BLaER1 treated with 17β-estradiol and CSF1 and Interleukin-3, amounts not matched to agents 10 nM and 100 nM (cell line): ENCODE data around the gene POU2F1.
A peak's percentile ranks its signal among the peaks of the same experiment; 100 is the strongest.

Source experiments
- H3K27ac ChIP-seq, 11 experiments: shearing (Covaris generic); formaldehyde crosslinking; 2 replicates each; pipeline ENCODE4 v1.8.1; 2022
- H3K27me3 ChIP-seq, 11 experiments: shearing (Covaris generic); formaldehyde crosslinking; 2 replicates each; pipeline ENCODE4 v1.8.1; 2022
- H3K36me3 ChIP-seq, 11 experiments: shearing (Covaris generic); formaldehyde crosslinking; 2 replicates each; pipeline ENCODE4 v1.8.1; 2022
- H3K4me1 ChIP-seq, 10 experiments: shearing (Covaris generic); formaldehyde crosslinking; 2 replicates each; pipeline ENCODE4 v1.8.1; 2022
- H3K4me2 ChIP-seq, 11 experiments: shearing (Covaris generic); formaldehyde crosslinking; 2 replicates each; pipeline ENCODE4 v1.8.1; 2022
- H3K4me3 ChIP-seq, 10 experiments: shearing (Covaris generic); formaldehyde crosslinking; 2 replicates each; pipeline ENCODE4 v1.8.1; 2022
- H3K9ac ChIP-seq, 11 experiments: shearing (Covaris generic); formaldehyde crosslinking; 2 replicates each; pipeline ENCODE4 v1.8.1; 2022
- H3K9me3 ChIP-seq, 11 experiments: shearing (Covaris generic); formaldehyde crosslinking; replicated peaks in 1 of 11; 2 replicates each; pipeline ENCODE4 v1.8.1; 2022
- H4K20me1 ChIP-seq, 11 experiments: shearing (Covaris generic); formaldehyde crosslinking; 2 replicates each; pipeline ENCODE4 v1.8.1; 2022
- Cebpa-rat ChIP-seq, 11 experiments: shearing (Covaris generic); IDR thresholded peaks; 2 replicates each; pipeline ENCODE4 v1.8.1; 2022

POU2F1 gene

DNA sequence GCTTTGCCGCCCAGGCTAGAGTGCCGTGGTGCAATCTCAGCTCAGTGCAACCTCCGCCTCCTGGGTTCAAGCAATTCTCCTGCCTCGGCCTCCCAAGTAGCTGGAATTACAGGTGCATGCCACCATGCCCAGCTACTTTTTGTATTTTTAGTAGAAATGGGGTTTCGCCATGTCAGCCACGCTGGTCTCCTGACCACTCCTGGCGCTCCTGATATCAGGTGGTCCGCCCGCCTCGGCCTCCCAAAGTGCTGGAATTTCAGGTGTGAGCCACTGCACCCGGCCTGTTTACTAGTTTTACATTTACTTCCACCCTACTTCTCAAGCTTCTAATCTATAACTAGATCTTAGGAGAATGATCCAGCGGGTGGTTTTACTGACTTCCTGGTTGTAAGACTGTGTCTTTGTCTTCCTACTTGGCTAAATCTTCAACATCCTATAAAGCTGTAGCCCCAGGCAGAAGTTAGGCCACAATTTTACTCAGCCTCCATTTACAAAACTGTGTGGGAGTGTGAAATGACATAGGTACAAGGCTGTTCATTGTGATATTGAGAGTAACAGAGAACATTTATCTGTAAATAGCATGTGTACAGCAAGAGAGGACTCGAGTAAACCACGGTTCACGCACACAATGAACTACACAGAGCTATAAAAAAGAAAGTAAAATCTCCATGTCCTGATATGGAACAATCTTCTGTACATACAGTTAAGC lies 9.6 kb upstream of the POU2F1 start:
- TF ChIP-seq Cebpa-rat (IDR thresholded peaks at IDR 0.05), result no peak
- no peak overlapping the region for H3K27ac ChIP-seq

GRCh38 chr1:167212025-167212424 lies 8.7 kb upstream of the POU2F1 start:
- H3K9ac ChIP-seq, result no peak overlapping the region
- no peaks in the 10 kb centered on the region for H3K27me3 ChIP-seq
- 0 out of 22 replicates have a peak, but pooled peaks cover 0 to 9% (median 0%) of the 10 kb centered on the region in 11 experiments for H3K36me3 ChIP-seq
- no peak overlapping the region for H3K27ac ChIP-seq
- H4K20me1 ChIP-seq, result no peaks in the 10 kb centered on the region
- no peak for TF ChIP-seq Cebpa-rat (IDR thresholded peaks at IDR 0.05)
- H3K4me1 ChIP-seq, result no peaks in the 10 kb centered on the region
- H3K4me2 ChIP-seq, result no peak overlapping the region
- H3K4me3 ChIP-seq, result no peak overlapping the region
- H3K9me3 ChIP-seq, result peaks cover 40 to 49% (median 46%) of the 10 kb centered on the region in 11 experiments

More for the DNA sequence above, 9.6 kb upstream of the POU2F1 start:
- Histone ChIP-seq H3K36me3 (0 out of 22 replicates have a peak, but pooled peaks cover 0 to 9% (median 0%) of the 10 kb centered on the region in 11 experiments), H3K4me3 (no peak overlapping the region), H3K27me3 (no peaks in the 10 kb centered on the region), H3K9ac (no peak overlapping the region), H4K20me1 (no peaks in the 10 kb centered on the region), H3K9me3 (peaks cover 32 to 41% (median 39%) of the 10 kb centered on the region in 11 experiments), H3K4me1 (no peaks in the 10 kb centered on the region), H3K4me2 (no peak overlapping the region)

DNA sequence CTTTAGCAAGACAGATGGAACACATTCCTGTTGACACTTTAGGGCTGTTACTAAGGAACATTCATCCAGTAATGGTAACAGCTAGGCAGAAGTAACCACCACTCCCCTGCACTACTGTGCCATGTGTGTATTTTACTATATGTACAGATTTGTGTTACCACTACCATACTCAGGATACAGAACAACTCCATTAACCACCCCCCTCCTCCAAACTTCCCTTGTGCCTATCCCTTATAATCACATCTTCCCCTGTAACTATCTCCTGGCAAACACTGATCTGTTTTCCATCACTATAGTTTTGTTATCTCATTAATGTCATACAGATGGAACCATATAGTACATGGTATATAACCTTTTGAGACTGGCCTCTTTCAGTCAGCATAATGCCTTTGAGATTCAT lies 3.9 kb upstream of the POU2F1 start:
- H3K9ac ChIP-seq, result no peak overlapping the region
- no peaks in the 10 kb centered on the region for H3K27me3 ChIP-seq
- no peak overlapping the region for H3K4me3 ChIP-seq
- peaks cover 0 to 14% (median 8%) of the 10 kb centered on the region in 11 experiments; a peak in 19 of 22 replicates for H3K9me3 ChIP-seq
- H3K4me2 ChIP-seq, result no peak overlapping the region
- no peak for TF ChIP-seq Cebpa-rat (IDR thresholded peaks at IDR 0.05)
- H3K27ac ChIP-seq, result no peak overlapping the region
- H4K20me1 ChIP-seq, result no peaks in the 10 kb centered on the region
- H3K4me1 ChIP-seq, result peaks cover 8 to 14% (median 14%) of the 10 kb centered on the region in 10 experiments
- no peaks in the 10 kb centered on the region for H3K36me3 ChIP-seq

- Histone ChIP-seq H3K4me3 (peak overlapping the region; percentile 78 to 96 (median 86)), H3K27ac (peak overlapping the region in 10 of 11 experiments; percentile 58 to 97 (median 90); a peak in 19 of 22 replicates), H3K4me2 (peak overlapping the region; percentile 63 to 93 (median 84)), H3K4me1 (peaks cover 24 to 34% (median 32%) of the 10 kb centered on the region in 10 experiments), H3K9me3 (peaks cover 0 to 14% (median 8%) of the 10 kb centered on the region in 11 experiments; a peak in 18 of 22 replicates), H3K9ac (peak overlapping the region; percentile 79 to 96 (median 89)), H3K36me3 (no peaks in the 10 kb centered on the region), H4K20me1 (peaks cover 0 to 17% (median 0%) of the 10 kb centered on the region in 11 experiments; a peak in 5 of 22 replicates), H3K27me3 (no peaks in the 10 kb centered on the region)
- no peak for TF ChIP-seq Cebpa-rat (IDR thresholded peaks at IDR 0.05)
Observed at GRCh38 chr1:167219194-167219593, 1.5 kb upstream of the POU2F1 start.

- H3K4me3 ChIP-seq, result peak overlapping the region; percentile 78 to 96 (median 86)
- H3K9me3 ChIP-seq, result peaks cover 0 to 14% (median 8%) of the 10 kb centered on the region in 11 experiments; a peak in 18 of 22 replicates
- H3K4me1 ChIP-seq, result peaks cover 24 to 34% (median 32%) of the 10 kb centered on the region in 10 experiments
- H3K36me3 ChIP-seq, result no peaks in the 10 kb centered on the region
- peaks cover 0 to 21% (median 0%) of the 10 kb centered on the region in 11 experiments; a peak in 6 of 22 replicates for H4K20me1 ChIP-seq
- H3K27me3 ChIP-seq, result no peaks in the 10 kb centered on the region
- no peak for TF ChIP-seq Cebpa-rat (IDR thresholded peaks at IDR 0.05)
- peak overlapping the region; percentile 79 to 96 (median 89) for H3K9ac ChIP-seq
- H3K4me2 ChIP-seq, result peak overlapping the region; percentile 63 to 93 (median 84)
- H3K27ac ChIP-seq, result peak overlapping the region; percentile 21 to 97 (median 90); a peak in 21 of 22 replicates
Observed at GRCh38 chr1:167219646-167220536, 795 bp upstream of the POU2F1 start.

- peaks cover 0 to 12% (median 7%) of the 10 kb centered on the region in 11 experiments; a peak in 18 of 22 replicates for H3K9me3 ChIP-seq
- no peak for TF ChIP-seq Cebpa-rat (IDR thresholded peaks at IDR 0.05)
- H3K9ac ChIP-seq, result peak overlapping the region; percentile 88 to 98 (median 94)
- peak overlapping the region; percentile 80 to 99 (median 91) for H3K4me3 ChIP-seq
- peaks cover 0 to 26% (median 0%) of the 10 kb centered on the region in 11 experiments; a peak in 7 of 22 replicates for H4K20me1 ChIP-seq
- no peaks in the 10 kb centered on the region for H3K36me3 ChIP-seq
- peak overlapping the region; percentile 86 to 97 (median 92) for H3K27ac ChIP-seq
- peaks cover 24 to 35% (median 33%) of the 10 kb centered on the region in 10 experiments for H3K4me1 ChIP-seq
- peak overlapping the region; percentile 72 to 94 (median 83) for H3K4me2 ChIP-seq
- no peaks in the 10 kb centered on the region for H3K27me3 ChIP-seq
Observed at GRCh38 chr1:167221126-167221737, 546 bp downstream of the POU2F1 start.

- Histone ChIP-seq H3K4me2 (peak overlapping the region; percentile 72 to 94 (median 83)), H3K4me1 (peaks cover 24 to 38% (median 33%) of the 10 kb centered on the region in 10 experiments), H3K9me3 (peaks cover 0 to 5% (median 0%) of the 10 kb centered on the region in 11 experiments; a peak in 7 of 22 replicates), H3K27me3 (no peaks in the 10 kb centered on the region), H3K36me3 (no peaks in the 10 kb centered on the region), H3K4me3 (peak overlapping the region; percentile 80 to 99 (median 91)), H3K27ac (peak overlapping the region; percentile 85 to 97 (median 92)), H3K9ac (peak overlapping the region; percentile 88 to 98 (median 94)), H4K20me1 (peaks cover 0 to 28% (median 0%) of the 10 kb centered on the region in 11 experiments; a peak in 7 of 22 replicates)
- TF ChIP-seq Cebpa-rat (IDR thresholded peaks at IDR 0.05), result no peak
Observed at GRCh38 chr1:167221738-167222610, 1.3 kb downstream of the POU2F1 start.
